Fibroblast of lung (primary cell): Measurements from ENCODE around the gene GMPS.

ENCODE experiments used
- CTCF ChIP-seq, 2 donors: IDR thresholded peaks in 1 of 2; conservative IDR thresholded peaks in 1 of 2; 1 replicate in 1 of 2; 2 replicates in 1 of 2; pipeline ENCODE4 v1.5.1; 2011 to 2012; ENCODE audit warnings: low read length in 2 of 2, control low read depth in 1 of 2, inconsistent platforms in 1 of 2, low read depth in 1 of 2, mild to moderate bottlenecking in 1 of 2
- EZH2 ChIP-seq: IDR thresholded peaks from 2 replicates; pipeline ENCODE4 v1.5.1; 2012; ENCODE audit warnings: low read length, control low read depth, mild to moderate bottlenecking; ENCODE audit errors: missing control alignments

DNA sequence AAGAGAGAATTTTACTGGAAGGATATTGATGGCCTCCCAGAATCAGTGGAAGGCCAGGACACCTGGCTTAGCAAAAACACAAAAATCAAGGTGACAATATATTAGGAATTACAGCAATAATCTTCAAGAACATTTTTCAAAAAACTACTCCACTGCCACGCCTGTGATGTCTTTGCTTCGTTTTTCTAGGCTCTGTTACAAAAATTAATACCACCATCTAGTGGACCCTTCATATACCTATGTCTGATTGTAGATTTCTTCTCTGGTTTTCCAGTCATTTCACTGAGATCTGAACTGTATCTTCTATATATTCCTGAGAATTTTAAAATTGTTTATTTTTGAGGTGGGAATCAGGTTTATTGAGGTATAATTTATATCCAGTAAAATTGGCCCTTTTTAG, 10.6 kb upstream of the GMPS start:
- TF ChIP-seq CTCF (conservative IDR thresholded peaks at IDR 0.05 in 1 of 2, IDR thresholded peaks at IDR 0.05 in 1 of 2; ENCODE audit: low read depth in 1 of 2, low read length in 2 of 2) (peak in 1 of 2 donors; percentile 33), EZH2 (no peak)
